ENCODE measurements around the gene TMX1. TPM values are rescaled to one million over a fixed set of nuclear protein-coding genes. Genes with fewer than 3 reads are reported as not detected.

TMX1 gene

Small RNA genes within 50 kb of the gene (small RNA-seq; reads per million reads assigned to genes)
- gene RF00019 (ENCODE audit: insufficient read depth) (not detected), gene RF00156 (ENCODE audit: insufficient read depth) (not detected)

Data from neuronal stem cell (in vitro differentiated cells).